BLaER1 (cell line): ENCODE measurements around the gene THSD7A.
A peak's percentile ranks its signal among the peaks of the same experiment; 100 is the strongest.

Source experiments
- H3K27ac ChIP-seq: shearing (Covaris generic); formaldehyde crosslinking; 2 replicates; pipeline ENCODE4 v1.8.1; 2022
- H3K27me3 ChIP-seq: shearing (Covaris generic); formaldehyde crosslinking; 2 replicates; pipeline ENCODE4 v1.8.1; 2022
- H3K36me3 ChIP-seq: shearing (Covaris generic); formaldehyde crosslinking; 2 replicates; pipeline ENCODE4 v1.8.1; 2022
- H3K4me1 ChIP-seq: shearing (Covaris generic); formaldehyde crosslinking; 2 replicates; pipeline ENCODE4 v1.8.1; 2022
- H3K4me2 ChIP-seq: shearing (Covaris generic); formaldehyde crosslinking; 2 replicates; pipeline ENCODE4 v1.8.1; 2022
- H3K4me3 ChIP-seq: shearing (Covaris generic); formaldehyde crosslinking; 2 replicates; pipeline ENCODE4 v1.8.1; 2022
- H3K9ac ChIP-seq: shearing (Covaris generic); formaldehyde crosslinking; 2 replicates; pipeline ENCODE4 v1.8.1; 2022
- H3K9me3 ChIP-seq: shearing (Covaris generic); formaldehyde crosslinking; 2 replicates; pipeline ENCODE4 v1.8.1; 2022
- H4K20me1 ChIP-seq: shearing (Covaris generic); formaldehyde crosslinking; 2 replicates; pipeline ENCODE4 v1.8.1; 2022
- Cebpa-rat ChIP-seq: shearing (Covaris generic); IDR thresholded peaks from 2 replicates; pipeline ENCODE4 v1.8.1; 2022

Gene THSD7A

GRCh38 chr7:11831736-11832495 lies at the start of gene THSD7A:
THSD7A (minus strand) TSS chr7:11832198; CDS start chr7:11831946, 252 bp downstream.
- H3K4me2 ChIP-seq: peak within 1 kb of the TSS; percentile 80
- TF ChIP-seq Cebpa-rat: no peak
- peaks cover 10% of the 10 kb centered on the region for H3K9me3 ChIP-seq
- no peaks in the 10 kb centered on the region for H3K36me3 ChIP-seq
- H3K27me3 ChIP-seq: peaks cover 28% of the 10 kb centered on the region
- peak within 1 kb of the TSS; percentile 41 for H3K9ac ChIP-seq
- H3K4me3 ChIP-seq: peak within 1 kb of the TSS; percentile 71
- no peak within 1 kb of the TSS for H3K27ac ChIP-seq
- peaks cover 31% of the 10 kb centered on the region for H3K4me1 ChIP-seq
- H4K20me1 ChIP-seq: no peaks in the 10 kb centered on the region

- no peak for TF ChIP-seq Cebpa-rat
- H3K36me3 ChIP-seq: no peaks in the 10 kb centered on the region
- H3K27ac ChIP-seq: no peak overlapping the region
These were observed 49.7 kb upstream of the THSD7A start for GRCh38 chr7:11881680-11882079.

GRCh38 chr7:11875635-11876034 lies 43.6 kb upstream of the THSD7A start:
- no peak for TF ChIP-seq Cebpa-rat
- Histone ChIP-seq H3K4me3 (no peak overlapping the region), H3K27me3 (no peaks in the 10 kb centered on the region), H3K9me3 (no peaks in the 10 kb centered on the region), H3K36me3 (no peaks in the 10 kb centered on the region), H4K20me1 (no peaks in the 10 kb centered on the region), H3K9ac (no peak overlapping the region), H3K27ac (no peak overlapping the region), H3K4me1 (peaks cover under 1% of the 10 kb centered on the region; the same call in 1 of the 2 replicates), H3K4me2 (no peak overlapping the region)

More at GRCh38 chr7:11881680-11882079, 49.7 kb upstream of the THSD7A start:
- Histone ChIP-seq H4K20me1 (no peaks in the 10 kb centered on the region), H3K4me3 (no peak overlapping the region), H3K27me3 (no peaks in the 10 kb centered on the region), H3K9me3 (no peaks in the 10 kb centered on the region), H3K4me2 (no peak overlapping the region), H3K9ac (no peak overlapping the region), H3K4me1 (no peaks in the 10 kb centered on the region)

- peaks cover 15% of the 10 kb centered on the region for H3K9me3 ChIP-seq
- no peaks in the 10 kb centered on the region for H3K27me3 ChIP-seq
- H3K36me3 ChIP-seq: no peaks in the 10 kb centered on the region
- no peak overlapping the region for H3K4me2 ChIP-seq
- no peak overlapping the region for H3K9ac ChIP-seq
- no peak overlapping the region for H3K4me3 ChIP-seq
- H4K20me1 ChIP-seq: no peaks in the 10 kb centered on the region
- TF ChIP-seq Cebpa-rat: no peak
- no peak overlapping the region for H3K27ac ChIP-seq
- peaks cover 8% of the 10 kb centered on the region; the same call in 1 of the 2 replicates for H3K4me1 ChIP-seq
These were observed 33.7 kb upstream of the THSD7A start for GRCh38 chr7:11865671-11866070.

- Histone ChIP-seq H4K20me1 (no peaks in the 10 kb centered on the region), H3K9ac (no peak overlapping the region), H3K9me3 (no peaks in the 10 kb centered on the region), H3K4me1 (no peaks in the 10 kb centered on the region), H3K27ac (no peak overlapping the region), H3K36me3 (no peaks in the 10 kb centered on the region), H3K4me2 (no peak overlapping the region), H3K4me3 (no peak overlapping the region), H3K27me3 (no peaks in the 10 kb centered on the region)
- TF ChIP-seq Cebpa-rat: no peak
These were observed 26.8 kb upstream of the THSD7A start for GRCh38 chr7:11858622-11859302.

- no peak overlapping the region for H3K9ac ChIP-seq
- no peak for TF ChIP-seq Cebpa-rat
- no peaks in the 10 kb centered on the region for H3K4me1 ChIP-seq
- H3K36me3 ChIP-seq: no peaks in the 10 kb centered on the region
- H3K9me3 ChIP-seq: no peaks in the 10 kb centered on the region
- H3K27me3 ChIP-seq: no peaks in the 10 kb centered on the region
- H4K20me1 ChIP-seq: no peaks in the 10 kb centered on the region
- no peak overlapping the region for H3K4me3 ChIP-seq
- no peak overlapping the region for H3K27ac ChIP-seq
- H3K4me2 ChIP-seq: no peak overlapping the region
These were observed 26.0 kb upstream of the THSD7A start for GRCh38 chr7:11858026-11858425.

- H3K4me2 ChIP-seq: no peak overlapping the region
- no peaks in the 10 kb centered on the region for H4K20me1 ChIP-seq
- H3K36me3 ChIP-seq: no peaks in the 10 kb centered on the region
- no peak overlapping the region for H3K9ac ChIP-seq
- H3K4me3 ChIP-seq: no peak overlapping the region
- H3K4me1 ChIP-seq: 0 out of 2 replicates have a peak, but pooled peaks cover 5% of the 10 kb centered on the region
- no peaks in the 10 kb centered on the region for H3K27me3 ChIP-seq
- no peaks in the 10 kb centered on the region for H3K9me3 ChIP-seq
- H3K27ac ChIP-seq: no peak overlapping the region
- TF ChIP-seq Cebpa-rat: no peak
These were observed 16.3 kb upstream of the THSD7A start for GRCh38 chr7:11848251-11848650.

GRCh38 chr7:11847336-11847735 lies 15.3 kb upstream of the THSD7A start:
- Histone ChIP-seq H3K27me3 (no peaks in the 10 kb centered on the region), H3K9me3 (no peaks in the 10 kb centered on the region), H3K4me2 (no peak overlapping the region), H3K27ac (no peak overlapping the region), H4K20me1 (no peaks in the 10 kb centered on the region), H3K36me3 (no peaks in the 10 kb centered on the region), H3K4me3 (no peak overlapping the region), H3K9ac (no peak overlapping the region), H3K4me1 (0 out of 2 replicates have a peak, but pooled peaks cover 5% of the 10 kb centered on the region)
- no peak for TF ChIP-seq Cebpa-rat

- TF ChIP-seq Cebpa-rat: no peak
- no peaks in the 10 kb centered on the region for H4K20me1 ChIP-seq
These were observed 14.5 kb upstream of the THSD7A start for GRCh38 chr7:11846361-11846955.

More at GRCh38 chr7:11846361-11846955, 14.5 kb upstream of the THSD7A start:
- H3K9me3 ChIP-seq: no peaks in the 10 kb centered on the region
- no peaks in the 10 kb centered on the region for H3K36me3 ChIP-seq
- no peaks in the 10 kb centered on the region for H3K27me3 ChIP-seq
- no peak overlapping the region for H3K4me2 ChIP-seq
- no peak overlapping the region for H3K4me3 ChIP-seq
- no peak overlapping the region for H3K27ac ChIP-seq
- no peak overlapping the region for H3K9ac ChIP-seq
- 0 out of 2 replicates have a peak, but pooled peaks cover 5% of the 10 kb centered on the region for H3K4me1 ChIP-seq
